H1 (cell line): Measurements from ENCODE around the gene GBF1. TPM values are rescaled to one million over a fixed set of nuclear protein-coding genes. Genes with fewer than 3 reads are reported as not detected.

Experiments used
- CTCF ChIA-PET: fragments of 300-600 bp; sonication (Branson Sonifier 250); formaldehyde crosslinking; loops from one replicate; lab custom pipeline; 2021; ENCODE audit not compliant: partially characterized antibody; lab: Charles Lee
- POLR2A ChIA-PET: fragments of 300-600 bp; sonication (Branson Sonifier 250); formaldehyde crosslinking; loops from one replicate; lab custom pipeline; 2021; ENCODE audit warnings: inconsistent platforms; ENCODE audit not compliant: partially characterized antibody; lab: Charles Lee
- DNase-seq, 2 experiments: peaks; one replicate each; pipeline versions ENCODE4 v3.0.0 to v3.0.0-alpha.2; 2010 to 2022; ENCODE audit warnings: low spot score in 2 of 2, low read depth in 1 of 2, mixed read lengths in 1 of 2
- FAIRE-seq: peaks from 2 replicates; lab custom pipeline; 2011; peaks lifted over from hg19 to GRCh38; lab: Jason Lieb, UNC
- H2AFZ ChIP-seq: 2 replicates; pipeline ENCODE4 v1.8.1; 2012; ENCODE audit warnings: low read length, inconsistent platforms
- H2AK5ac ChIP-seq: 2 replicates; pipeline ENCODE4 v1.6.1; 2013; ENCODE audit warnings: low read depth, low read length
- H2BK120ac ChIP-seq: replicated peaks from 2 replicates; pipeline ENCODE3; 2013; ENCODE audit warnings: low read depth, low read length, inconsistent platforms
- H2BK12ac ChIP-seq: 2 replicates; pipeline ENCODE4 v1.6.1; 2013; ENCODE audit warnings: low read depth, low read length
- H2BK15ac ChIP-seq: 2 replicates; pipeline ENCODE4 v1.6.1; 2013; ENCODE audit warnings: low read length
- H2BK20ac ChIP-seq: 2 replicates; pipeline ENCODE4 v1.6.1; 2013; ENCODE audit warnings: low read length
- H2BK5ac ChIP-seq: 2 replicates; pipeline ENCODE4 v1.6.1; 2013; ENCODE audit warnings: low read depth, low read length
- H3K14ac ChIP-seq: 2 replicates; pipeline ENCODE4 v1.6.1; 2013; ENCODE audit warnings: inconsistent platforms; ENCODE audit not compliant: insufficient read length
- H3K18ac ChIP-seq: 2 replicates; pipeline ENCODE4 v1.6.1; 2013; ENCODE audit warnings: low read length; ENCODE audit errors: extremely low read depth
- H3K23ac ChIP-seq: 2 replicates; pipeline ENCODE4 v1.6.1; 2013; ENCODE audit warnings: inconsistent platforms; ENCODE audit not compliant: insufficient read length
- H3K23me2 ChIP-seq: 2 replicates; pipeline ENCODE4 v1.6.1; 2013; ENCODE audit warnings: low read depth, low read length
- H3K27ac ChIP-seq: 2 replicates; pipeline ENCODE4 v1.6.1; 2011; ENCODE audit warnings: low read depth, low read length, inconsistent platforms
- H3K27me3 ChIP-seq, 4 experiments: replicated peaks in 1 of 4; 1 replicate in 1 of 4; 2 replicates in 3 of 4; pipeline versions ENCODE4 v1.6.1 to v1.8.1; 2011 to 2013; ENCODE audit warnings: low read length in 3 of 4, mild to moderate bottlenecking in 3 of 4, inconsistent platforms in 2 of 4, mixed read lengths in 2 of 4, moderate library complexity in 1 of 4; ENCODE audit not compliant: control insufficient read depth in 3 of 4, insufficient read depth in 3 of 4; ENCODE audit errors: extremely low read depth in 1 of 4
- H3K36me3 ChIP-seq, 4 experiments: 2 replicates each; pipeline versions ENCODE4 v1.6.1 to v1.8.1; 2011 to 2013; ENCODE audit warnings: mild to moderate bottlenecking in 4 of 4, low read length in 3 of 4, moderate library complexity in 2 of 4, control low read depth in 1 of 4, inconsistent platforms in 1 of 4; ENCODE audit not compliant: insufficient read depth in 4 of 4, control insufficient read depth in 2 of 4
- H3K4ac ChIP-seq: replicated peaks from 2 replicates; pipeline ENCODE3; 2013; ENCODE audit warnings: low read length, low read depth, mixed read lengths, inconsistent platforms; ENCODE audit not compliant: insufficient read length
- H3K4me1 ChIP-seq, 4 experiments: replicated peaks in 1 of 4; 1 replicate in 1 of 4; 2 replicates in 3 of 4; pipeline versions ENCODE4 v1.6.1 to v1.8.1; 2011 to 2013; ENCODE audit warnings: low read length in 3 of 4, inconsistent platforms in 2 of 4, mixed read lengths in 1 of 4; ENCODE audit not compliant: insufficient read depth in 4 of 4, control insufficient read depth in 3 of 4
- H3K4me2 ChIP-seq, 2 experiments: 2 replicates each; pipeline versions ENCODE4 v1.6.1 to v1.8.1; 2011 to 2013; ENCODE audit warnings: low read depth in 2 of 2, low read length in 2 of 2, control low read depth in 1 of 2, inconsistent platforms in 1 of 2, mild to moderate bottlenecking in 1 of 2; ENCODE audit not compliant: insufficient read depth in 1 of 2
- H3K4me3 ChIP-seq, 4 experiments: fragments of 200-600, 300-600 bp in 1 of 4; sonication (generic), shearing (Covaris generic), sonication (Bioruptor Twin) in 1 of 4; 2 replicates each; pipeline versions ENCODE4 v1.5.1 to v1.8.1; 2011 to 2016; ENCODE audit warnings: low read length in 4 of 4, low read depth in 3 of 4, control low read depth in 2 of 4, inconsistent platforms in 2 of 4, mild to moderate bottlenecking in 2 of 4, mixed read lengths in 1 of 4, moderate library complexity in 1 of 4; ENCODE audit not compliant: insufficient read depth in 2 of 4; ENCODE audit errors: extremely low read depth in 1 of 4
- H3K56ac ChIP-seq: replicated peaks from 2 replicates; pipeline ENCODE3; 2013; ENCODE audit warnings: low read depth, mild to moderate bottlenecking, mixed read lengths, low read length, inconsistent platforms; ENCODE audit not compliant: insufficient read length
- H3K79me1 ChIP-seq: 2 replicates; pipeline ENCODE4 v1.6.1; 2013; ENCODE audit warnings: low read depth, low read length, control low read depth
- H3K79me2 ChIP-seq, 2 experiments: 2 replicates each; pipeline versions ENCODE4 v1.6.1 to v1.8.1; 2012 to 2013; ENCODE audit warnings: low read length in 2 of 2, mild to moderate bottlenecking in 2 of 2, inconsistent platforms in 1 of 2; ENCODE audit not compliant: insufficient read depth in 2 of 2, control insufficient read depth in 1 of 2
- H3K9ac ChIP-seq, 4 experiments: replicated peaks in 1 of 4; 1 replicate in 1 of 4; 2 replicates in 3 of 4; pipeline versions ENCODE4 v1.6.1 to v1.8.1; 2011 to 2013; ENCODE audit warnings: low read depth in 3 of 4, low read length in 3 of 4, control low read depth in 2 of 4, mild to moderate bottlenecking in 2 of 4, moderate library complexity in 2 of 4, inconsistent platforms in 1 of 4; ENCODE audit errors: extremely low read depth in 1 of 4
- H3K9me3 ChIP-seq, 2 experiments: 2 replicates each; pipeline versions ENCODE4 v1.6.1 to v1.8.1; 2012 to 2013; ENCODE audit warnings: mild to moderate bottlenecking in 2 of 2, moderate library complexity in 2 of 2, control low read depth in 1 of 2, inconsistent platforms in 1 of 2, low read depth in 1 of 2, low read length in 1 of 2, mixed read lengths in 1 of 2; ENCODE audit not compliant: insufficient read depth in 2 of 2
- H4K20me1 ChIP-seq, 2 experiments: replicated peaks in 1 of 2; 2 replicates each; pipeline versions ENCODE3 to v1.8.1; 2011 to 2013; ENCODE audit warnings: inconsistent platforms in 2 of 2, low read length in 2 of 2, mild to moderate bottlenecking in 1 of 2; ENCODE audit not compliant: insufficient read depth in 2 of 2, control insufficient read depth in 1 of 2
- H4K5ac ChIP-seq: 2 replicates; pipeline ENCODE4 v1.6.1; 2013; ENCODE audit warnings: low read length, low read depth, mixed read lengths, inconsistent platforms; ENCODE audit not compliant: insufficient read length
- H4K8ac ChIP-seq: 2 replicates; pipeline ENCODE4 v1.8.0; 2013; ENCODE audit warnings: mild to moderate bottlenecking, moderate library complexity, low read length, inconsistent platforms; ENCODE audit not compliant: insufficient read depth; ENCODE audit errors: extremely low read depth
- H4K91ac ChIP-seq: replicated peaks from 2 replicates; pipeline ENCODE3; 2013; ENCODE audit warnings: low read length, mixed read lengths, inconsistent platforms; ENCODE audit not compliant: insufficient read length
- CBX5 ChIP-seq: fragments of 300-800, 300-1000 bp; sonication (generic); IDR thresholded peaks from 2 replicates; pipeline ENCODE4 v1.7.1; 2016; ENCODE audit warnings: antibody characterized with exemption, low read length, low read depth
- KDM4A ChIP-seq: IDR thresholded peaks from one replicate; pipeline ENCODE4 v1.7.1; 2012; ENCODE audit warnings: low read depth, mild to moderate bottlenecking, moderate library complexity, low read length, inconsistent platforms; ENCODE audit not compliant: severe bottlenecking
- NANOG ChIP-seq: IDR thresholded peaks from 2 replicates; pipeline ENCODE4 v1.6.1; 2011; ENCODE audit warnings: low read length, low read depth, mild to moderate bottlenecking, inconsistent platforms; ENCODE audit not compliant: insufficient read depth, poor library complexity, severe bottlenecking
- PHF8 ChIP-seq: fragments of 200-600 bp; sonication (generic); conservative IDR thresholded peaks from 2 replicates; pipeline ENCODE4 v1.7.1; 2012; ENCODE audit warnings: low read depth, mild to moderate bottlenecking, inconsistent platforms, low read length, moderate library complexity
- POU5F1 ChIP-seq: IDR thresholded peaks from 2 replicates; pipeline ENCODE4 v1.6.1; 2011; ENCODE audit warnings: low read depth, mild to moderate bottlenecking, low read length, moderate library complexity
- SP1 ChIP-seq: IDR thresholded peaks from 2 replicates; pipeline ENCODE4 v1.6.1; 2011; ENCODE audit warnings: low read depth, low read length
- SP2 ChIP-seq: IDR thresholded peaks from 2 replicates; pipeline ENCODE4 v1.6.1; 2012; ENCODE audit warnings: mild to moderate bottlenecking, low read length, inconsistent platforms
- SP4 ChIP-seq: IDR thresholded peaks from 2 replicates; pipeline ENCODE4 v1.6.1; 2012; ENCODE audit warnings: low read length, inconsistent platforms
- TAF1 ChIP-seq: IDR thresholded peaks from 2 replicates; pipeline ENCODE4 v1.6.1; 2011; ENCODE audit warnings: mild to moderate bottlenecking, low read depth, low read length
- TCF12 ChIP-seq: IDR thresholded peaks from 2 replicates; pipeline ENCODE4 v1.6.1; 2011; ENCODE audit warnings: low read depth, mild to moderate bottlenecking, low read length
- USF2 ChIP-seq: IDR thresholded peaks from 2 replicates; pipeline ENCODE4 v1.6.1; 2011; ENCODE audit warnings: low read length, improper control_type of control experiment
- WGBS, 2 experiments: shearing (Covaris generic) in 1 of 2; methylation state at CpG; one replicate each; pipeline versions ENCODE4 v1.1.6 to v1.1.7; 2013 to 2015; ENCODE audit warnings: low lambda C conversion rate in 2 of 2, mixed read lengths in 2 of 2, inconsistent platforms in 1 of 2, low coverage in 1 of 2, missing lambda C conversion rate in 1 of 2; ENCODE audit not compliant: insufficient replicate concordance in 2 of 2, insufficient coverage in 1 of 2, insufficient read length in 1 of 2; ENCODE audit errors: extremely low coverage in 1 of 2, missing lambda C conversion rate in 1 of 2; 5-methylcytosine and 5-hydroxymethylcytosine counted together
- polyA plus RNA-seq, 7 experiments: library from polyadenylated mRNA; depleted of rRNA in 3 of 7; stranded (reverse) in 5 of 7; unstranded in 2 of 7; fragments of >200 nt in 5 of 7; fragments of 200-250 nt in 2 of 7; gene quantifications; 1 replicate in 5 of 7; 2 replicates in 1 of 7; 4 replicates in 1 of 7; pipeline versions ENCODE4 v1.2.1 to v1.2.3, GENCODE V29; 2011 to 2013; ENCODE audit warnings: missing spikeins in 2 of 7, mixed read lengths in 2 of 7
- total RNA-seq: library from RNA; stranded (reverse); fragmentation: NEBNext Ultra II Directional; extraction: Animal tissue kit (Norgen Biotek cat#: 25700); gene quantifications from 2 replicates; pipeline ENCODE4 v1.2.1, GENCODE V29; 2021

The GBF1 gene
- total and polyA plus RNA-seq, 2 of the 8 experiments (the other 6 are each of a cell fraction or from before 2014, with no cell fraction given) = 11.0 to 25.5 TPM

DNA sequence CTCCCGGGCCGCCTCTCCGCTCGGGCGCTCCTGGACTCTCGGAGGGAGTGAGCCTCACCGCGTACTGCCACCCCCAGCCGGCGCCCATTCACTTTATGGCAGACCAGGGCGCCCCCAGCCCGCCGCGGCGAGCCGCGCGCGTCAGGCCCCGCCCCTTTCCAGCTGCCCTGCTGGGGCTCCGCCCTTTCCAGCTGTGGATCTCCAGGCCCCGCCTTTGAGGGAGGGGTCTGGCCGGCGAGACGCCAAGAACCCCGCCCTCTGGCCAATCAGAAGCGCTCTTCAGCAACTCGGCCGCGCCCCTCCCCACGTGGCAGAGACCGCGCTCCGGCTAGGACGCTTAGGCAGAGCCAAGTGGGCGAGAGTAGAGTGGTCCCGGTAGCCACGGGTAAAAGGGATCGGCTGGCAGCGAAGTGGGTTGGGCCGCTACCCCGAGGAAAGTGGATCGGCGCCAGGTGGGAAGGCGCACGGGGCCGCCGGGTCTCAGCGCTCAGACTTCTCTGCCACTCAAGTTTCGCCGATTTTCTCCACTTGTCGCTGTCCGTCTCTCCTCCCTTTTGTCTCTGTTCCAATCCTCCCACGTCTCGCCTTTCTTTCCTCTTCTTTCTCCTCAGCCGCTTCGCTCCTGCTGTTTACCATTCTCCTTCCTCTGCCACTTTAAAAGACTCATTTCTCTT lies 3.8 kb upstream of the GBF1 start, which contains the start of gene PITX3:
PITX3 (minus strand) TSS at position 69 of the 674 bp plus-strand sequence. CDS start 9,432 bp downstream, outside the sequence.
- no peak within 1 kb of the TSS for H2BK120ac ChIP-seq
- no peak within 1 kb of the TSS for H4K91ac ChIP-seq
- H3K9me3 ChIP-seq = no peaks in the 10 kb centered on the region
- no peak within 1 kb of the TSS for H2BK5ac ChIP-seq
- peak within 1 kb of the TSS; percentile 33 to 64 (median 56) for H3K4me3 ChIP-seq
- no peak within 1 kb of the TSS for H3K27ac ChIP-seq
- no peak within 1 kb of the TSS for H2AK5ac ChIP-seq
- ChIA-PET CTCF (interaction anchor here (0.9 to 24.6 kb wide), 8 partner anchors 11 to 208 kb away, joined by 3 to 862 read pairs (median 4); no protein-coding TSS in a partner anchor), POLR2A (interaction anchor here (0.7 to 2.1 kb wide), 3 partner anchors 11 to 90 kb away, joined by 3 to 15 read pairs (median 3); no protein-coding TSS in a partner anchor)
- WGBS, 2 experiments = 2% methylated on average over 37 of the region's 57 CpGs; no CpG with 5 or more reads in 1 of the 2 experiments
- peaks cover 4 to 17% (median 7%) of the 10 kb centered on the region in 4 experiments for H3K4me1 ChIP-seq
- peak within 1 kb of the TSS; percentile 87 for H2AFZ ChIP-seq
- peaks cover 0 to 10% of the 10 kb centered on the region in 2 experiments for H4K20me1 ChIP-seq
- H3K79me1 ChIP-seq = peaks cover 4% of the 10 kb centered on the region
- no peak within 1 kb of the TSS for H3K4ac ChIP-seq
- H3K23ac ChIP-seq = no peak within 1 kb of the TSS
- peak within 1 kb of the TSS in 1 of 4 experiments; percentile 29; a peak in 2 of 7 replicates for H3K9ac ChIP-seq
- no peak within 1 kb of the TSS for H3K56ac ChIP-seq
- no peak within 1 kb of the TSS for H2BK12ac ChIP-seq
- peak; percentile 80 to 96 for DNase-seq
- peak within 1 kb of the TSS; percentile 69 for H4K8ac ChIP-seq
- H3K14ac ChIP-seq = no peak within 1 kb of the TSS
- no peak within 1 kb of the TSS for H2BK20ac ChIP-seq
- peaks cover 48 to 68% (median 58%) of the 10 kb centered on the region in 4 experiments for H3K27me3 ChIP-seq
- H4K5ac ChIP-seq = no peak within 1 kb of the TSS
- no peak within 1 kb of the TSS for H2BK15ac ChIP-seq
- no peaks in the 10 kb centered on the region; a peak in 1 of 8 replicates for H3K36me3 ChIP-seq
- peaks cover 0 to 9% of the 10 kb centered on the region in 2 experiments; a peak in 2 of 4 replicates for H3K79me2 ChIP-seq
- peak within 1 kb of the TSS; percentile 84 to 91 for H3K4me2 ChIP-seq
- no peak within 1 kb of the TSS for H3K18ac ChIP-seq
- FAIRE-seq = no peak
- H3K23me2 ChIP-seq = peaks cover 12% of the 10 kb centered on the region
- TF ChIP-seq SP1 = peak; percentile 29; the same call in 1 of the 2 replicates
- TF ChIP-seq TAF1 = 0 out of 2 replicates have a peak, but pooled peaks have one; percentile 45
- no peak for TF ChIP-seq NANOG
- TF ChIP-seq PHF8 = 0 out of 2 replicates have a peak, but pooled peaks have one; percentile 23
- TF ChIP-seq KDM4A = peak; percentile 27
- TF ChIP-seq CBX5 = no peak
- TF ChIP-seq SP2 = no peak
- peak; percentile 43; the same call in 1 of the 2 replicates for TF ChIP-seq USF2
- TF ChIP-seq SP4 = peak; percentile 82; the same call in 1 of the 2 replicates
- no peak for TF ChIP-seq POU5F1
- no peak for TF ChIP-seq TCF12
